ENCODE results near the gene RPGRIP1. TPM values are rescaled to one million over a fixed set of nuclear protein-coding genes. Genes with fewer than 3 reads are reported as not detected.

RPGRIP1 gene
- total and polyA plus RNA-seq, 2 donors from 2014 or later = 0.47 TPM; not detected in 1

- DNase-seq (no peak), FAIRE-seq (no peak)
- TF ChIP-seq, protein P1, sequence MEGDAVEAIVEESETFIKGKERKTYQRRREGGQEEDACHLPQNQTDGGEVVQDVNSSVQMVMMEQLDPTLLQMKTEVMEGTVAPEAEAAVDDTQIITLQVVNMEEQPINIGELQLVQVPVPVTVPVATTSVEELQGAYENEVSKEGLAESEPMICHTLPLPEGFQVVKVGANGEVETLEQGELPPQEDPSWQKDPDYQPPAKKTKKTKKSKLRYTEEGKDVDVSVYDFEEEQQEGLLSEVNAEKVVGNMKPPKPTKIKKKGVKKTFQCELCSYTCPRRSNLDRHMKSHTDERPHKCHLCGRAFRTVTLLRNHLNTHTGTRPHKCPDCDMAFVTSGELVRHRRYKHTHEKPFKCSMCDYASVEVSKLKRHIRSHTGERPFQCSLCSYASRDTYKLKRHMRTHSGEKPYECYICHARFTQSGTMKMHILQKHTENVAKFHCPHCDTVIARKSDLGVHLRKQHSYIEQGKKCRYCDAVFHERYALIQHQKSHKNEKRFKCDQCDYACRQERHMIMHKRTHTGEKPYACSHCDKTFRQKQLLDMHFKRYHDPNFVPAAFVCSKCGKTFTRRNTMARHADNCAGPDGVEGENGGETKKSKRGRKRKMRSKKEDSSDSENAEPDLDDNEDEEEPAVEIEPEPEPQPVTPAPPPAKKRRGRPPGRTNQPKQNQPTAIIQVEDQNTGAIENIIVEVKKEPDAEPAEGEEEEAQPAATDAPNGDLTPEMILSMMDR (IDR thresholded peaks at IDR 0.05; ENCODE audit: borderline replicate concordance, extremely low read depth, insufficient read depth) = no peak
- Histone ChIP-seq H3K36me3 (ENCODE audit: control insufficient read depth in 2 of 3, insufficient read depth in 3 of 3, low read length in 3 of 3) (peaks cover 11 to 52% (median 18%) of the 10 kb centered on the region in 3 donors), H3K9me3 (ENCODE audit: control insufficient read depth in 2 of 3, insufficient read depth in 1 of 3, low read length in 3 of 3) (no peaks in the 10 kb centered on the region), H3K4me3 (ENCODE audit: low read length in 3 of 3) (no peak overlapping the region), H3K27me3 (ENCODE audit: control insufficient read depth, insufficient read depth, low read length) (no peaks in the 10 kb centered on the region), H3K9ac (ENCODE audit: low read length in 3 of 3) (no peak overlapping the region), H3K4me1 (ENCODE audit: control insufficient read depth in 2 of 3, insufficient read depth in 2 of 3, low read depth in 1 of 3, low read length in 3 of 3) (peaks cover 0 to 29% (median 16%) of the 10 kb centered on the region in 3 donors), H3K27ac (ENCODE audit: low read depth in 2 of 2, low read length in 2 of 2) (no peak overlapping the region)
- intact Hi-C loops (cut with DNase I) = no loop called here
Observed at GRCh38 chr14:21234112-21234511, 45.8 kb upstream of the RPGRIP1 start.

DNA sequence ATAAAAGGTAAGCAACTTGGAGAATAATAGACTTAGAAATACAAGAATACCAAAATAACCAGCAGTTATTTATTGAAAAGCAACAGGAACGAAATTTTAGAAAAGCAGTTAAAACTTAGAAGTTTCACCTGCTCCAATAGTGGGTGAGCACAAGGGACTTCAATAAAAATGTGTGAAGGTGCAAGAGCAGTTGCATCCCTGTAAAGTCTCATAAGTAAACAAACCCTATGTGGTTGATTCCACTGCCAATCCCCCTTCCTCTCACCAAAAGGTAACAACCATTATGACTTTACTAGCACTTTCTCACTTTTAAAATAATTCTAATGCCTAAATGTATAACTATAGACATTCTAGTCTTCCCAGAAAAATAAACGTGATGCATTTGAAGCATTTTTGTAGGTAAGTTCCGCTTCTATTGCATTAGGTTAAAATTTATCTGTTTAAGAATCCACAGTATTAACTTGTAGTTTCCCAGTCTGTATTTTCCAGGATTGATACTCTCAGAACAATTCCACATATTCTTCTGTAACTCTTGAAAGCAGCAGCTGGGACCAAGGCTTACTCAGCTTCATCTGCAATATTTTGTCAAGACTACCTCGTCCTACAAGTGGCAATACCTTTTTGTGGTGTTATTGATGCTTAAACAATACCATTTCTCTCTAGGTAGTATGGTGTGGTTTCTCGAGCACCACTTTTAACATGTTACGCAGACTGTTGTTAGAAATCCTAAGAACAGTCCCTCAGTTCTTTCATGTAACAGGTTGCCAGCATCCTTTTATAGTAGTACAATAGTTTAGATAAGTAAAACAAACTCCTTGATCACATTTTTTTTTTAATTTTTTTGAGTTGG lies 42.7 kb upstream of the RPGRIP1 start:
- no peak overlapping the region for H3K9ac ChIP-seq (ENCODE audit: low read length in 3 of 3)
- DNase-seq (no peak), FAIRE-seq (no peak)
- H3K4me3 ChIP-seq (ENCODE audit: low read length in 3 of 3) = no peak overlapping the region
- H3K9me3 ChIP-seq (ENCODE audit: control insufficient read depth in 2 of 3, insufficient read depth in 1 of 3, low read length in 3 of 3) = no peaks in the 10 kb centered on the region
- no peak overlapping the region for H3K27ac ChIP-seq (ENCODE audit: low read depth in 2 of 2, low read length in 2 of 2)
- H3K36me3 ChIP-seq (ENCODE audit: control insufficient read depth in 2 of 3, insufficient read depth in 3 of 3, low read length in 3 of 3) = peaks cover 3 to 31% (median 6%) of the 10 kb centered on the region in 3 donors
- H3K4me1 ChIP-seq (ENCODE audit: control insufficient read depth in 2 of 3, insufficient read depth in 2 of 3, low read depth in 1 of 3, low read length in 3 of 3) = peaks cover 0 to 19% (median 9%) of the 10 kb centered on the region in 3 donors
- no peaks in the 10 kb centered on the region for H3K27me3 ChIP-seq (ENCODE audit: control insufficient read depth, insufficient read depth, low read length)
- intact Hi-C loops (cut with DNase I) = no loop called here
- TF ChIP-seq, protein P1 (IDR thresholded peaks at IDR 0.05; ENCODE audit: borderline replicate concordance, extremely low read depth, insufficient read depth) = no peak

- Histone ChIP-seq H3K9me3 (ENCODE audit: control insufficient read depth in 2 of 3, insufficient read depth in 1 of 3, low read length in 3 of 3) (no peaks in the 10 kb centered on the region), H3K36me3 (ENCODE audit: control insufficient read depth in 2 of 3, insufficient read depth in 3 of 3, low read length in 3 of 3) (peaks cover 0 to 22% (median 0%) of the 10 kb centered on the region in 3 donors), H3K9ac (ENCODE audit: low read length in 3 of 3) (no peak overlapping the region), H3K4me3 (ENCODE audit: low read length in 3 of 3) (no peak overlapping the region), H3K4me1 (ENCODE audit: control insufficient read depth in 2 of 3, insufficient read depth in 2 of 3, low read depth in 1 of 3, low read length in 3 of 3) (peaks cover 0 to 14% (median 9%) of the 10 kb centered on the region in 3 donors), H3K27me3 (ENCODE audit: control insufficient read depth, insufficient read depth, low read length) (no peaks in the 10 kb centered on the region), H3K27ac (ENCODE audit: low read depth in 2 of 2, low read length in 2 of 2) (no peak overlapping the region)
- FAIRE-seq = no peak
- TF ChIP-seq, protein P1 (IDR thresholded peaks at IDR 0.05; ENCODE audit: borderline replicate concordance, extremely low read depth, insufficient read depth) = no peak
- DNase-seq = no peak
- intact Hi-C loops (cut with DNase I) = no loop called here
Observed at GRCh38 chr14:21238823-21239518, 40.9 kb upstream of the RPGRIP1 start.
